Upper lobe of left lung (tissue), 4 donors: ENCODE measurements around the gene LENEP.

Source experiments
- CTCF ChIP-seq, 6 experiments: fragments of 450-650 bp in 4 of 6; fragments of 200-600 bp in 2 of 6; sonication (generic) in 2 of 6; IDR thresholded peaks; one replicate each; pipeline ENCODE4 v1.5.1; 2016 to 2019; ENCODE audit warnings: antibody characterized with exemption in 6 of 6
- POLR2A ChIP-seq, 4 donors: fragments of 450-650 bp; IDR thresholded peaks; one replicate each; pipeline ENCODE4 v1.5.1; 2016 to 2017; ENCODE audit warnings: antibody characterized with exemption in 4 of 4, mild to moderate bottlenecking in 2 of 4
- POLR2AphosphoS5 ChIP-seq, 2 donors: sonication (generic); formaldehyde crosslinking; IDR thresholded peaks; one replicate each; pipeline ENCODE4 v1.5.1; 2017; ENCODE audit warnings: antibody characterized with exemption in 2 of 2

- peak; percentile 53 to 75 for TF ChIP-seq POLR2AphosphoS5 (IDR thresholded peaks at IDR 0.05)
- TF ChIP-seq CTCF (IDR thresholded peaks at IDR 0.05): no peak
- TF ChIP-seq POLR2A (IDR thresholded peaks at IDR 0.05): peak in 2 of 4 donors; percentile 74 to 90
Observed at GRCh38 chr1:154974808-154975408, 18.5 kb upstream of the LENEP start.
